Mesodermal cell (in vitro differentiated cells): ENCODE measurements around the gene PHACTR3.

Experiments used
- H3K27ac ChIP-seq: 2 replicates; pipeline ENCODE4 v1.7.0; 2013; ENCODE audit warnings: mild to moderate bottlenecking, low read depth, low read length, moderate library complexity; ENCODE audit not compliant: severe bottlenecking
- H3K36me3 ChIP-seq: 2 replicates; pipeline ENCODE4 v1.7.1; 2013; ENCODE audit warnings: mild to moderate bottlenecking, low read length, moderate library complexity; ENCODE audit not compliant: control insufficient read depth, insufficient read depth
- H3K4me1 ChIP-seq: one replicate; pipeline ENCODE4 v1.7.1; 2013; ENCODE audit warnings: mild to moderate bottlenecking, low read length; ENCODE audit not compliant: insufficient read depth, control insufficient read depth, poor library complexity, severe bottlenecking
- H3K4me3 ChIP-seq: 2 replicates; pipeline ENCODE4 v1.7.0; 2013; ENCODE audit warnings: low read length, control low read depth, mild to moderate bottlenecking; ENCODE audit not compliant: insufficient read depth, poor library complexity, severe bottlenecking; ENCODE audit errors: extremely low read depth
- H3K9me3 ChIP-seq: 2 replicates; pipeline ENCODE4 v1.7.1; 2013; ENCODE audit warnings: mild to moderate bottlenecking, low read length, moderate library complexity; ENCODE audit not compliant: control insufficient read depth
- WGBS, 2 experiments: methylation state at CpG; one replicate each; pipeline ENCODE4 v1.1.5; 2013; ENCODE audit warnings: missing lambda C conversion rate in 2 of 2; ENCODE audit not compliant: insufficient coverage in 2 of 2; 5-methylcytosine and 5-hydroxymethylcytosine counted together

PHACTR3 gene

DNA sequence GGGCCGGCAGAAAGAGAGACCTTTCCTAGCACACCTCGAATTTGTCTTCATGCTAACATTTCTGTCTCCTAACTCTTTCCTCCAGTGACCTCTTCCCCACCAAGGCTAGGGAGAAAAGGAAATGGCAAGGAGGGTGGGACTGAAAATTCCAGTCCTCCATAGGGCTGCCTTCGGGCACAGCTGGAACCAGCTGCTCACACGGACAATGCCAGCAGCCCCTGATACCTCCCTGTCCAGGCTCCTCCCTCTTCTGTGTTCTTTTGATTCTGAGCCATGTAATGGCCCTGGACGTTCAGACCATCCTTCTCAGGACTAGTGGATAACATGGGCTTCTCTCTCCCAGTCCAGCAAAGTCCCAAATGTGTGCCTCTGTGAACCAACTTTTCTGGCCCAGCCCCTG lies 29.1 kb upstream of the PHACTR3 start:
- 52 to 83% methylated on average over 2 to 4 of the region's 5 CpGs for WGBS, 2 experiments
- Histone ChIP-seq H3K9me3 (no peaks in the 10 kb centered on the region), H3K4me3 (no peak overlapping the region), H3K27ac (no peak overlapping the region), H3K4me1 (no peaks in the 10 kb centered on the region), H3K36me3 (no peaks in the 10 kb centered on the region)

- WGBS, 2 experiments = 80% methylated on average over 1 of the region's 1 CpG
- Histone ChIP-seq H3K4me1 (no peaks in the 10 kb centered on the region), H3K9me3 (no peaks in the 10 kb centered on the region), H3K4me3 (no peak overlapping the region), H3K36me3 (no peaks in the 10 kb centered on the region), H3K27ac (no peak overlapping the region)
Measured at GRCh38 chr20:59575653-59576052, 28.7 kb upstream of the PHACTR3 start.

DNA sequence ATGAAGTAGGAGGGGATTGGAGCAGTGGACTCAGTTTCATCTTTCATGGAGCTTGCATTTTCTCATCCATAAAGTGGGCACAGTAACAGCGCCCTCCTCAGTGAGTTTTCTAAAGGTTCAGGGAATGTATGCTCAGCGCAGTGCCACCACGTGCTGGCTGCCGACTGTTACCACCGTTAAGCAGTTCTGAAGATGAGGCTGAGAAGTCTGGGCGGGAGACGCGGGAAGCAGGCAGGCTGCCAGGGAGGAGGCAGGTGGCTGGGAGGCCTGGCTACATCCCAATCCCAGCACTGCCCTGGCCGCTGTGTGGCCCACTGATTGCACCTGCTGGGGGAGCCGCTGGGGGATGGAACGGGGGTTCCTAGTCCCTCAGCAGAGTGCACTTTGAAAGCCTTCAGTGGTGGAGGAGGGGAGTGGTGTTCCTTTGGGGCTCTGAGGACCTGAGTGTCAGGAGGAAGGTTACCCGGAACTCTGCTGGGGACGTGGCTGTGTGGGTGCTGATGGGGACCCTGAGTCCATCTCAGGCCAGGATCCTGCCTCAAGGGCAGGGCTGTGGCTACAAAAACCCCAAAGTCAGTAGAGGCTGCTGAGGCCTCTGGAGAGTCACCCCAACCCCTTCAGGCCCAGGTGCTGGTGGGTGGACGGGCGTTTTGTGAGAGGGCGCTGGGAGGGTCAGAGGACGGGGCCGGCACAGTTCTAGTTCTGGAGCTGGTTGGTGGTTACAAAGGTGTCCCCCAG lies 28.0 kb upstream of the PHACTR3 start:
- H3K27ac ChIP-seq = no peak overlapping the region
- H3K9me3 ChIP-seq = no peaks in the 10 kb centered on the region
- no peaks in the 10 kb centered on the region for H3K36me3 ChIP-seq
- WGBS, 2 experiments = 57 to 71% methylated on average over 15 of the region's 18 CpGs
- no peak overlapping the region for H3K4me3 ChIP-seq
- H3K4me1 ChIP-seq = no peaks in the 10 kb centered on the region

DNA sequence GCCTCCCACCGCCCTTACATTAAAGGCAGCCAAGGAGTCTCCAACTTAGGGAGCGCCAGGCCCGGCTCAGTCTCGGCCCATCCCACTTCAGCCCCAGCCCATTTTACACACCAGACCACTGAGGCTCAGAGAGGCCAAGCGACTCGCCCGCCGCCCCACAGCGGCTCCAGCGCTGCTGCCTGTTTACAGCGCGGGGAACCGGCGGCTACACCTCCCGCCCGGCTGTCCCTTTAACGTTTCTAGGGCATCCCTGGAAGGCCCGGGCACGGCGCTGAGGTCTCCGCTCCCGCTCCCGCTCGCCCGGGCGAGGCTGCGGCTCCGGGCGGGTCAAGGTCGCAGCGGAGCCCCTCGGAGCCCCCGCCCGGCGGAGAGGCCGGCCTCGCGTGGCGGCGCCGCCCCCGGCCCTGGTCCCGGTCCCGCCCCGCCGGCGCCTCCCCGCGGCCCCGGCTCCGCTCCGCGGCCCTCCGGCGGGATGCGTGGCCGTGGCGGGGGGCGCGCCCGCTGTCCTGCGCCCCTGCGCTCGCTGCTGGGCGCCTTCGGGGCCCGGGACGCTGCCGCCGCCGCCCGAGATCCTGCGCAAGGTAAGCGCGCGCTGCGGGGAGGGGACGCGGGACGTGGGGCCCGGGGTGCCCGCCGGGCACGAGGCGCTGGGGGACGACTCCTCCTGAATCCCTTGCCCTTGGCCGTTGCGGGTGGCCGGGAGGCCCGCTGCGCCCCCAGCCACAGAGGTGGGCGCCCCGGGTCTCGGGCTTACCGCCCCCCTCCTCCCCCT lies 27.1 kb upstream of the PHACTR3 start:
- no peak overlapping the region for H3K27ac ChIP-seq
- H3K9me3 ChIP-seq = no peaks in the 10 kb centered on the region
- no peaks in the 10 kb centered on the region for H3K36me3 ChIP-seq
- WGBS, 2 experiments = 5 to 8% methylated on average over 40 to 66 of the region's 95 CpGs
- no peak overlapping the region for H3K4me3 ChIP-seq
- H3K4me1 ChIP-seq = no peaks in the 10 kb centered on the region

GRCh38 chr20:59577809-59578435 lies 26.4 kb upstream of the PHACTR3 start:
- no peak overlapping the region for H3K27ac ChIP-seq
- no peaks in the 10 kb centered on the region for H3K36me3 ChIP-seq
- WGBS, 2 experiments = 56 to 58% methylated on average over 14 of the region's 18 CpGs
- H3K9me3 ChIP-seq = no peaks in the 10 kb centered on the region
- no peaks in the 10 kb centered on the region for H3K4me1 ChIP-seq
- no peak overlapping the region for H3K4me3 ChIP-seq

DNA sequence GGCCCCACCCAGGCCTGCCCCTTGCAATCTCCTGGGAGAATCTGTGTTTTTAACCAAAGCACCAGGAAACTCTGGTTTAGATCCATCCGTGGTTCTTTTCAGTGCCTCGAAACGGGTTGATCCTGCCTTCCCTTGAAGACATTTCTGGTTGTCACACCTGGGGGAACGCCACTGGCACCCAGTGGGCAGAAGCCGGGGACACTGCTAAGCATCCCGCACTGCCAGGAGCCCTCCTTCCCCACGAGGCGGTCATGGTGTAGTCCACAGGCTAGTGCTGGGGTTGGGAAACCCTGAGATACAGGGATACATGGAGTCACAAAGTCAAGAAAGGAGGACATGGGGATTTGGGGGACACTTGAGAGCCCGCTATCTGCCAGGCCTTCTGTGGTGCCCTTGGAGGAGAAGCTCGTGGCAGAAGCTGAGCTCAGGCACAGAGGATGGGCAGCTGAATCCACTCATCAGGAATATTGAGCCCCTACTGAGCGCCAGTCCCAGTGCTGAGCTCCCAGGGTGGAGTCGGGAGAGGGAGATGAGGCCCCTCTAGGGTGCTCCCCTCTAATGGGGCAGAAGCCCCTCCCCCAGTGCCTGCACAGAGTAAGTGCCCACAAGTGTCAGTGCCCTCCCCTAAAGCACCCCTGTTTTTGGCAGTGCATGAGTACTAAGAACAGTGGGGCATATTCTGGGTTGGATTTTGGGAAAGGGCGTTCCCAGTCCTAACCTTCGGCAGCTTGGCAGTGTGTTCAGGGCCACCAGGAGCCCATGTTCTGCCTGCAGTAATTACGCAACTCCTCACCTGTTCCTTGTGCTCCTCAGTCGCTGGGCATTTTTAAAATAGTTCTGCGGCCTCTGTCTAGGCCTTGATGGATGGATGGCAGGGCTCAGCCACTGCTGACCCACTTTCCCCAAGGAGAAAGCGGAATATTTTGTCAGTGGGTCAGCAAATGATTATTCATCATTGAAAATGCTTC lies 25.6 kb upstream of the PHACTR3 start:
- Histone ChIP-seq H3K4me1 (no peaks in the 10 kb centered on the region), H3K4me3 (no peak overlapping the region), H3K27ac (no peak overlapping the region), H3K36me3 (no peaks in the 10 kb centered on the region), H3K9me3 (no peaks in the 10 kb centered on the region)
- 86 to 87% methylated on average over 17 to 18 of the region's 18 CpGs for WGBS, 2 experiments

- Histone ChIP-seq H3K4me1 (no peaks in the 10 kb centered on the region), H3K4me3 (no peak overlapping the region), H3K36me3 (no peaks in the 10 kb centered on the region), H3K27ac (no peak overlapping the region), H3K9me3 (no peaks in the 10 kb centered on the region)
- WGBS, 2 experiments = 77 to 83% methylated on average over 7 to 12 of the region's 12 CpGs
Measured at GRCh38 chr20:59579404-59580145, 24.8 kb upstream of the PHACTR3 start.

- H3K27ac ChIP-seq = no peak overlapping the region
- WGBS, 2 experiments = 64 to 70% methylated on average over 3 to 4 of the region's 8 CpGs
- no peaks in the 10 kb centered on the region for H3K36me3 ChIP-seq
- H3K4me3 ChIP-seq = no peak overlapping the region
- no peaks in the 10 kb centered on the region for H3K4me1 ChIP-seq
- H3K9me3 ChIP-seq = no peaks in the 10 kb centered on the region
Measured at GRCh38 chr20:59580146-59580946, 24.0 kb upstream of the PHACTR3 start.

DNA sequence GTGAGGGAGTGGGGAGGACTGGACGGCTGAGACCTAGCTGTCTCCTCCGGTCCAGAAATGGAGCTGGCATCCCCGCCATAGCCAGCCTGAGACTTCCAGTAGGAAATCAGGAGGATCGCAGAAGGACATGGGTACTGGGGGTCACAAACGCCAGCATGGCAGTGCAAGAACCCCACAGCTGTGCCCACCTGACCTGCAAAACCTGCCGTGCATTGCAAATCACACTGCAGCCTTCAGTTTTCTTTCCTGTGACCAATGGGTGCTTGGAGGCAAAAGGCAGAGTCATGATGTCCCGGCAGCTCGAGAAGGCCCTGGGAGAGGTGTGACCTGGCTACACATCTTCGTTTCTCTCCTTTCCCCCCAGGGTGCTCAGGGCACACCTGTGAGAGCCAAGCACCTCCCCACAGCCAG lies 23.3 kb upstream of the PHACTR3 start:
- Histone ChIP-seq H3K36me3 (no peaks in the 10 kb centered on the region), H3K27ac (no peak overlapping the region), H3K4me3 (no peak overlapping the region), H3K9me3 (no peaks in the 10 kb centered on the region), H3K4me1 (no peaks in the 10 kb centered on the region)
- 81 to 84% methylated on average over 4 to 9 of the region's 9 CpGs for WGBS, 2 experiments
